K562 (cell line): Measurements from ENCODE around the gene ZNF326. TPM values are rescaled to one million over a fixed set of nuclear protein-coding genes. Genes with fewer than 3 reads are reported as not detected.

ENCODE experiments used
- AFF1 ChIP-seq, 2 experiments: fragments of 450-650 bp; IDR thresholded peaks; 2 replicates each; pipeline ENCODE4 v1.6.1; 2018; ENCODE audit warnings: mild to moderate bottlenecking in 2 of 2, low read depth in 1 of 2; ENCODE audit not compliant: partially characterized antibody in 2 of 2
- ATF3 ChIP-seq, 2 experiments: fragments of 450-650 bp in 1 of 2; sonication (generic) in 1 of 2; formaldehyde crosslinking in 1 of 2; IDR thresholded peaks in 1 of 2; conservative IDR thresholded peaks in 1 of 2; 2 replicates each; pipeline versions ENCODE4 v1.6.1 to v1.8.1; 2016 to 2023; ENCODE audit warnings: mild to moderate bottlenecking in 2 of 2, moderate library complexity in 2 of 2, inconsistent platforms in 1 of 2, missing genetic modification reagents in 1 of 2
- BRCA1 ChIP-seq, 2 experiments: fragments of 450-650 bp in 1 of 2; sonication (generic) in 1 of 2; formaldehyde crosslinking in 1 of 2; IDR thresholded peaks; 2 replicates each; pipeline versions ENCODE4 v1.5.0 to v1.6.1; 2017 to 2020; ENCODE audit warnings: mild to moderate bottlenecking in 1 of 2, missing genetic modification reagents in 1 of 2
- C11orf30 ChIP-seq: fragments of 450-650 bp; IDR thresholded peaks from 2 replicates; pipeline ENCODE4 v1.6.1; 2016; ENCODE audit warnings: low read depth, mild to moderate bottlenecking
- ETV5 ChIP-seq: sonication (generic); formaldehyde crosslinking; IDR thresholded peaks from 2 replicates; pipeline ENCODE4 v1.4.0; 2020; ENCODE audit warnings: low read depth, mild to moderate bottlenecking, missing genetic modification reagents
- HDAC8 ChIP-seq: fragments of 450-650 bp; IDR thresholded peaks from 2 replicates; pipeline ENCODE4 v1.6.1; 2016; ENCODE audit warnings: mild to moderate bottlenecking, missing genetic modification characterization, moderate library complexity, missing compliant biosample characterization
- JUNB ChIP-seq: fragments of 450-650 bp; formaldehyde crosslinking; conservative IDR thresholded peaks from 2 replicates; pipeline ENCODE4 v1.4.0; 2020; ENCODE audit warnings: mild to moderate bottlenecking
- KAT7 ChIP-seq: sonication (generic); formaldehyde crosslinking; IDR thresholded peaks from 2 replicates; pipeline ENCODE4 v1.8.0; 2022; ENCODE audit warnings: missing genetic modification reagents, mild to moderate bottlenecking, borderline replicate concordance
- LEF1 ChIP-seq: fragments of 450-650 bp; IDR thresholded peaks from 2 replicates; pipeline ENCODE4 v1.6.1; 2016; ENCODE audit warnings: mild to moderate bottlenecking
- NFE2L1 ChIP-seq: fragments of 450-650 bp; IDR thresholded peaks from 2 replicates; pipeline ENCODE4 v1.6.1; 2016; ENCODE audit warnings: missing genetic modification characterization, low read depth, mild to moderate bottlenecking, missing compliant biosample characterization, moderate library complexity, borderline replicate concordance
- POLR2B ChIP-seq: fragments of 450-650 bp; IDR thresholded peaks from 2 replicates; pipeline ENCODE4 v1.6.1; 2018; ENCODE audit warnings: low read depth; ENCODE audit not compliant: partially characterized antibody
- PRPF4 ChIP-seq: fragments of 200-400 bp; formaldehyde crosslinking; IDR thresholded peaks from one replicate; pipeline ENCODE4 v1.6.1; 2017; ENCODE audit warnings: low read length, low read depth, mild to moderate bottlenecking; ENCODE audit not compliant: insufficient read depth, poor library complexity, severe bottlenecking
- PYGO2 ChIP-seq: fragments of 450-650 bp; IDR thresholded peaks from 2 replicates; pipeline ENCODE4 v1.6.1; 2016; ENCODE audit warnings: mild to moderate bottlenecking, missing genetic modification characterization, moderate library complexity, missing compliant biosample characterization
- SFPQ ChIP-seq: fragments of 200-400 bp; formaldehyde crosslinking; IDR thresholded peaks from 2 replicates; pipeline ENCODE4 v1.6.1; 2017; ENCODE audit warnings: mild to moderate bottlenecking, low read depth, low read length, moderate library complexity
- SNIP1 ChIP-seq: fragments of 450-650 bp; IDR thresholded peaks from 2 replicates; pipeline ENCODE4 v1.7.1; 2017; ENCODE audit warnings: low read depth, mild to moderate bottlenecking
- XRCC3 ChIP-seq: fragments of 450-650 bp; IDR thresholded peaks from 2 replicates; pipeline ENCODE4 v1.6.1; 2017; ENCODE audit warnings: mild to moderate bottlenecking, moderate library complexity
- ZNF12 ChIP-seq: sonication (generic); formaldehyde crosslinking; IDR thresholded peaks from 2 replicates; pipeline ENCODE4 v1.4.0; 2020; ENCODE audit warnings: mild to moderate bottlenecking, missing genetic modification reagents
- ZNF134 ChIP-seq: fragments of 250-450 bp; sonication (Bioruptor Pico); conservative IDR thresholded peaks from 2 replicates; pipeline ENCODE4 v1.4.0; 2020
- ZNF174 ChIP-seq: fragments of 250-450 bp; sonication (Bioruptor Pico); IDR thresholded peaks from 2 replicates; pipeline ENCODE4 v1.4.0; 2020; ENCODE audit warnings: mild to moderate bottlenecking
- polyA plus RNA-seq, 8 experiments: library from polyadenylated mRNA; depleted of rRNA in 4 of 8; stranded (reverse) in 5 of 8; unstranded in 3 of 8; fragments of >200 nt; fragmentation: Nextera tagmentation in 2 of 8; fragmentation: Illumina TruSeq in 1 of 8; extraction: Ambion mirVana in 2 of 8; extraction: Trizol in 1 of 8; gene quantifications; 2 replicates each; pipeline versions ENCODE4 v1.2.1 to v1.2.3, GENCODE V29; 2011 to 2014; ENCODE audit warnings: inconsistent platforms in 1 of 8, missing spikeins in 1 of 8
- total RNA-seq, 7 experiments: library from RNA; depleted of rRNA in 6 of 7; stranded (reverse); fragments of >200 nt in 6 of 7; fragmentation: Illumina TruSeq in 2 of 7; extraction: Trizol in 2 of 7; gene quantifications; 2 replicates each; pipeline versions ENCODE4 v1.2.1 to v1.2.3, GENCODE V29; 2011 to 2021; ENCODE audit warnings: low replicate concordance in 1 of 7

Gene ZNF326
- total and polyA plus RNA-seq, 9 of the 15 experiments (the other 6 are each of a cell fraction or from before 2014, with no cell fraction given): 7.2 to 33.2 (median 20.1) TPM

- TF ChIP-seq AFF1 (IDR thresholded peaks at IDR 0.05; ENCODE audit: low read depth in 1 of 2, partially characterized antibody in 2 of 2): no peak
- no peak for TF ChIP-seq BRCA1 (IDR thresholded peaks at IDR 0.05)
- no peak for TF ChIP-seq BRCA1 (CRISPR knock-in tag; IDR thresholded peaks at IDR 0.05)
- no peak for TF ChIP-seq PYGO2
- TF ChIP-seq ZNF134 (CRISPR knock-in tag): no peak
- no peak for TF ChIP-seq PRPF4
- no peak for TF ChIP-seq LEF1
- TF ChIP-seq SFPQ: no peak
- TF ChIP-seq ETV5 (CRISPR knock-in tag): no peak
- TF ChIP-seq ATF3 (IDR thresholded peaks at IDR 0.05): no peak
- 0 out of 2 replicates have a peak, but pooled peaks have one; percentile 57 for TF ChIP-seq ATF3 (CRISPR knock-in tag; conservative IDR thresholded peaks at IDR 0.05)
- TF ChIP-seq JUNB: no peak
- no peak for TF ChIP-seq SNIP1
- no peak for TF ChIP-seq XRCC3
- TF ChIP-seq POLR2B: peak; percentile 93
- no peak for TF ChIP-seq HDAC8
- no peak for TF ChIP-seq NFE2L1 (tag)
- TF ChIP-seq ZNF12 (CRISPR knock-in tag): no peak; the same call in 1 of the 2 replicates
- TF ChIP-seq KAT7 (CRISPR knock-in tag): peak; percentile 99
- TF ChIP-seq C11orf30: peak; percentile 11; the same call in 1 of the 2 replicates
- TF ChIP-seq ZNF174 (CRISPR knock-in tag): no peak
Measured at GRCh38 chr1:89994805-89995597, at the start of gene ZNF326 (continued).
